ENCODE data around the gene GPR151. TPM values are rescaled to one million over a fixed set of nuclear protein-coding genes. Genes with fewer than 3 reads are reported as not detected.
A peak's percentile ranks its signal among the peaks of the same experiment; 100 is the strongest.
"Not testable (repeated sequence)": the region's sequence is repeated elsewhere in the genome, so short reads cannot be mapped to it uniquely, and the experiment has no call there.

The GPR151 gene
- 0.31 TPM for total RNA-seq

GRCh38 chr5:146516151-146516475 is at the start of gene GPR151:
TSS of gene GPR151 (minus strand) at chr5:146516190. CDS start at chr5:146516113, 77 bp downstream.
- no peak for DNase-seq

- DNase-seq: no peak
These were observed 48.2 kb upstream of the GPR151 start for GRCh38 chr5:146564007-146564762.

- no peak for DNase-seq
These were observed 46.5 kb upstream of the GPR151 start for GRCh38 chr5:146562461-146562860.

GRCh38 chr5:146561711-146562110 is 45.7 kb upstream of the GPR151 start:
- DNase-seq: no peak

- no peak for DNase-seq
These were observed 44.3 kb upstream of the GPR151 start for GRCh38 chr5:146560205-146560812.

- DNase-seq: not testable (repeated sequence)
These were observed 40.9 kb upstream of the GPR151 start for GRCh38 chr5:146556884-146557283.

GRCh38 chr5:146553446-146553845 is 37.5 kb upstream of the GPR151 start:
- DNase-seq: no peak

- no peak for DNase-seq
These were observed 33.6 kb upstream of the GPR151 start for GRCh38 chr5:146549615-146550014.

- no peak for DNase-seq
These were observed 32.9 kb upstream of the GPR151 start for GRCh38 chr5:146548781-146549449.

GRCh38 chr5:146544232-146544631 is 28.2 kb upstream of the GPR151 start:
- DNase-seq: no peak

GRCh38 chr5:146541958-146542849 is 26.2 kb upstream of the GPR151 start:
- peak; percentile 74 for DNase-seq

GRCh38 chr5:146540414-146540813 is 24.4 kb upstream of the GPR151 start:
- DNase-seq: no peak

GRCh38 chr5:146539973-146540372 is 24.0 kb upstream of the GPR151 start:
- DNase-seq: no peak

GRCh38 chr5:146538432-146538831 is 22.4 kb upstream of the GPR151 start:
- no peak for DNase-seq

- DNase-seq: no peak
These were observed 17.9 kb upstream of the GPR151 start for GRCh38 chr5:146533882-146534281.

- DNase-seq: peak; percentile 8
These were observed 17.4 kb upstream of the GPR151 start for GRCh38 chr5:146533260-146533857.

- no peak for DNase-seq
These were observed 14.0 kb upstream of the GPR151 start for GRCh38 chr5:146529984-146530383.

- no peak for DNase-seq
These were observed 12.2 kb upstream of the GPR151 start for GRCh38 chr5:146528236-146528635.

GRCh38 chr5:146527785-146528184 is 11.8 kb upstream of the GPR151 start:
- no peak for DNase-seq

GRCh38 chr5:146523698-146524097 is 7.7 kb upstream of the GPR151 start:
- no peak for DNase-seq

GRCh38 chr5:146521403-146522106 is 5.6 kb upstream of the GPR151 start:
- no peak for DNase-seq

- DNase-seq: no peak
These were observed 4.7 kb upstream of the GPR151 start for GRCh38 chr5:146520731-146521130.
